ENCODE results near the gene NCKIPSD. TPM values are rescaled to one million over a fixed set of nuclear protein-coding genes. Genes with fewer than 3 reads are reported as not detected.

Gene NCKIPSD
- total RNA-seq, 1 donor from 2014 or later, result 9.7 TPM

GRCh38 chr3:48686538-48687219, 964 bp upstream of the NCKIPSD start:
- intact Hi-C loops (cut with micrococcal nuclease), result loop anchor here (1.0 to 10.0 kb wide), 4 partner anchors 51 to 412 kb away; partner anchors contain the start of gene SLC26A6
- DNase-seq (no peak), ATAC-seq (ENCODE audit: low read depth) (no peak)
- ChIA-PET CTCF (interaction anchor here (1.0 to 1.5 kb wide), 5 partner anchors 12 to 286 kb away, joined by 3 to 6 read pairs (median 3); no protein-coding TSS in a partner anchor), POLR2A (interaction anchor here (0.6 to 1.3 kb wide), 2 partner anchors 21 to 31 kb away, joined by 3 to 5 read pairs; no protein-coding TSS in a partner anchor)
- H3K9me3 Mint-ChIP-seq, result no peaks in the 10 kb centered on the region
- H3K4me3 Mint-ChIP-seq, result peak overlapping the region; percentile 90
- H3K4me1 Mint-ChIP-seq, result peaks cover 28% of the 10 kb centered on the region
- peak overlapping the region; percentile 30 for H3K27ac Mint-ChIP-seq
- TF ChIP-seq CTCF (IDR thresholded peaks at IDR 0.05), result no peak
- H3K27me3 Mint-ChIP-seq, result no peaks in the 10 kb centered on the region
- peaks cover 55% of the 10 kb centered on the region for H3K36me3 Mint-ChIP-seq (ENCODE audit: low read depth)

GRCh38 chr3:48685293-48685602, 467 bp downstream of the NCKIPSD start:
- intact Hi-C loops (cut with micrococcal nuclease), result loop anchor here (1.0 to 10.0 kb wide), 9 partner anchors 20 to 410 kb away; partner anchors contain the start of genes ARIH2, IP6K2, PRKAR2A and UQCRC1
- ChIA-PET POLR2A (interaction anchor here (0.6 to 1.3 kb wide), 2 partner anchors 32 to 75 kb away, joined by 5 to 7 read pairs; no protein-coding TSS in a partner anchor), CTCF (interaction anchor here (0.6 to 1.5 kb wide), 4 partner anchors 13 to 54 kb away, joined by 3 to 6 read pairs (median 3); no protein-coding TSS in a partner anchor)
- Mint-ChIP-seq H3K27ac (no peak overlapping the region), H3K27me3 (no peaks in the 10 kb centered on the region), H3K4me3 (peak overlapping the region; percentile 90), H3K9me3 (no peaks in the 10 kb centered on the region), H3K4me1 (peaks cover 36% of the 10 kb centered on the region), H3K36me3 (ENCODE audit: low read depth) (peaks cover 58% of the 10 kb centered on the region)
- no peak for TF ChIP-seq CTCF (IDR thresholded peaks at IDR 0.05)
- DNase-seq (no peak), ATAC-seq (ENCODE audit: low read depth) (no peak)

- ATAC-seq (ENCODE audit: low read depth) (no peak), DNase-seq (no peak)
- CTCF ChIA-PET, result interaction anchor here (0.6 to 1.0 kb wide), 2 partner anchors 21 to 23 kb away, joined by 3 to 4 read pairs; no protein-coding TSS in a partner anchor
- peak overlapping the region; percentile 69 for H3K27ac Mint-ChIP-seq
- H3K36me3 Mint-ChIP-seq (ENCODE audit: low read depth), result peaks cover 56% of the 10 kb centered on the region
- peaks cover 43% of the 10 kb centered on the region for H3K4me1 Mint-ChIP-seq
- H3K4me3 Mint-ChIP-seq, result peak overlapping the region; percentile 74
- no peak for TF ChIP-seq CTCF (IDR thresholded peaks at IDR 0.05)
- intact Hi-C loops (cut with micrococcal nuclease), result loop anchor here (1.0 to 10.0 kb wide), 9 partner anchors 20 to 410 kb away; partner anchors contain the start of genes ARIH2, IP6K2, PRKAR2A and UQCRC1
- POLR2A ChIA-PET, result no interaction called here
- no peaks in the 10 kb centered on the region for H3K9me3 Mint-ChIP-seq
- H3K27me3 Mint-ChIP-seq, result no peaks in the 10 kb centered on the region
Observed at GRCh38 chr3:48684480-48685143, 1.1 kb downstream of the NCKIPSD start.

- ChIA-PET POLR2A (no interaction called here), CTCF (interaction anchor here (1.0 kb wide), 1 partner anchor 22 kb away, joined by 4 read pairs; no protein-coding TSS in a partner anchor)
- peak overlapping the region; percentile 8 for H3K4me3 Mint-ChIP-seq
- DNase-seq, result no peak
- H3K4me1 Mint-ChIP-seq, result peaks cover 48% of the 10 kb centered on the region
- ATAC-seq (ENCODE audit: low read depth), result no peak
- no peak for TF ChIP-seq CTCF (IDR thresholded peaks at IDR 0.05)
- intact Hi-C loops (cut with micrococcal nuclease), result loop anchor here (2.0 to 10.0 kb wide), 3 partner anchors 19 to 409 kb away; partner anchors contain the start of gene PRKAR2A
- H3K27me3 Mint-ChIP-seq, result no peaks in the 10 kb centered on the region
- no peaks in the 10 kb centered on the region for H3K9me3 Mint-ChIP-seq
- H3K27ac Mint-ChIP-seq, result no peak overlapping the region
- peaks cover 50% of the 10 kb centered on the region for H3K36me3 Mint-ChIP-seq (ENCODE audit: low read depth)
Observed at GRCh38 chr3:48684054-48684349, 1.7 kb downstream of the NCKIPSD start.

GRCh38 chr3:48682786-48683185, 2.9 kb downstream of the NCKIPSD start:
- H3K4me1 Mint-ChIP-seq, result peaks cover 53% of the 10 kb centered on the region
- H3K36me3 Mint-ChIP-seq (ENCODE audit: low read depth), result peaks cover 44% of the 10 kb centered on the region
- intact Hi-C loops (cut with micrococcal nuclease), result loop anchor here (10.0 kb wide), 1 partner anchor 408 kb away; no protein-coding TSS in a partner anchor
- no peak for TF ChIP-seq CTCF (IDR thresholded peaks at IDR 0.05)
- CTCF ChIA-PET, result no interaction called here
- no peak for DNase-seq
- H3K4me3 Mint-ChIP-seq, result no peak overlapping the region
- no peaks in the 10 kb centered on the region for H3K9me3 Mint-ChIP-seq
- no peak overlapping the region for H3K27ac Mint-ChIP-seq
- POLR2A ChIA-PET, result no interaction called here
- no peak for ATAC-seq (ENCODE audit: low read depth)
- H3K27me3 Mint-ChIP-seq, result no peaks in the 10 kb centered on the region

Measured in activated B cell treated with CpG ODN at 0.5 μM for 24 hours (primary cell).